ENCODE measurements around the gene GRAMD4. TPM values are rescaled to one million over a fixed set of nuclear protein-coding genes. Genes with fewer than 3 reads are reported as not detected.
A peak's percentile ranks its signal among the peaks of the same experiment; 100 is the strongest.

The GRAMD4 gene
- total RNA-seq, 1 donor from 2014 or later: 85.7 TPM

DNA sequence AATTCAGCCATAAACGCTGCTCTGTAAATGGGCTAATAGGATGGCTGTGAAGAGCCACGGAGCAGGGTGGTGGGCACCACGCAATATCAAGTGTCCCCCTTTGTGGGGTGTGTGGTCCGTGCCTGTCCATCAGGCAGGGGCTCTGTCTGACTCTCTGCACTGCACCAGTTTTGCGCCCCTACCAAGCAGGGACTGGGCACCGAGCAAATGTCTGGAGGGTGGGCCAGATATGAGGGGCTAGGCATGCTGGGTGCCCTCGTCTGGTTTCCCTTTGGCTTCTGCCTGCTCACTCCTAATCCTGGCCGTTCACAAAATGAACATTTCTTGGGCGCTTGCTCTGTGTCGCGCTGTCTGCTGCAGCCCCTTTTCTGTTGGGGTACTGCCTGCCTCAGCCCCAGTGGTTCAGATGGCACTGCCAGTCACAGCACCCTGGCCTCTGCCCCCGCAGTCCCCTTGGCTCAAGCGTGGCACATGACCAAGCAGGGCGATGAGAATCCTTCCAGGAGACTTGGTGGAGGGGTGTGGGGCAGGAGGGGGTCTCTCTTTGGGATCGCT lies 45.7 kb upstream of the GRAMD4 start:
- H3K4me3 Mint-ChIP-seq (ENCODE audit: unreplicated experiment): peak overlapping the region; percentile 34
- DNase-seq: no peak
- peaks cover 18% of the 10 kb centered on the region for H3K9me3 Mint-ChIP-seq (ENCODE audit: unreplicated experiment)
- peaks cover 15% of the 10 kb centered on the region for H3K27me3 Mint-ChIP-seq (ENCODE audit: unreplicated experiment)
- peaks cover 10% of the 10 kb centered on the region for H3K36me3 Mint-ChIP-seq (ENCODE audit: unreplicated experiment)
- no peak overlapping the region for H3K27ac Mint-ChIP-seq (ENCODE audit: unreplicated experiment)
- H3K4me1 Mint-ChIP-seq (ENCODE audit: low read depth, unreplicated experiment): peaks cover 19% of the 10 kb centered on the region
- TF ChIP-seq, protein P1, sequence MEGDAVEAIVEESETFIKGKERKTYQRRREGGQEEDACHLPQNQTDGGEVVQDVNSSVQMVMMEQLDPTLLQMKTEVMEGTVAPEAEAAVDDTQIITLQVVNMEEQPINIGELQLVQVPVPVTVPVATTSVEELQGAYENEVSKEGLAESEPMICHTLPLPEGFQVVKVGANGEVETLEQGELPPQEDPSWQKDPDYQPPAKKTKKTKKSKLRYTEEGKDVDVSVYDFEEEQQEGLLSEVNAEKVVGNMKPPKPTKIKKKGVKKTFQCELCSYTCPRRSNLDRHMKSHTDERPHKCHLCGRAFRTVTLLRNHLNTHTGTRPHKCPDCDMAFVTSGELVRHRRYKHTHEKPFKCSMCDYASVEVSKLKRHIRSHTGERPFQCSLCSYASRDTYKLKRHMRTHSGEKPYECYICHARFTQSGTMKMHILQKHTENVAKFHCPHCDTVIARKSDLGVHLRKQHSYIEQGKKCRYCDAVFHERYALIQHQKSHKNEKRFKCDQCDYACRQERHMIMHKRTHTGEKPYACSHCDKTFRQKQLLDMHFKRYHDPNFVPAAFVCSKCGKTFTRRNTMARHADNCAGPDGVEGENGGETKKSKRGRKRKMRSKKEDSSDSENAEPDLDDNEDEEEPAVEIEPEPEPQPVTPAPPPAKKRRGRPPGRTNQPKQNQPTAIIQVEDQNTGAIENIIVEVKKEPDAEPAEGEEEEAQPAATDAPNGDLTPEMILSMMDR (IDR thresholded peaks at IDR 0.05; ENCODE audit: partially characterized antibody, unreplicated experiment): no peak

DNA sequence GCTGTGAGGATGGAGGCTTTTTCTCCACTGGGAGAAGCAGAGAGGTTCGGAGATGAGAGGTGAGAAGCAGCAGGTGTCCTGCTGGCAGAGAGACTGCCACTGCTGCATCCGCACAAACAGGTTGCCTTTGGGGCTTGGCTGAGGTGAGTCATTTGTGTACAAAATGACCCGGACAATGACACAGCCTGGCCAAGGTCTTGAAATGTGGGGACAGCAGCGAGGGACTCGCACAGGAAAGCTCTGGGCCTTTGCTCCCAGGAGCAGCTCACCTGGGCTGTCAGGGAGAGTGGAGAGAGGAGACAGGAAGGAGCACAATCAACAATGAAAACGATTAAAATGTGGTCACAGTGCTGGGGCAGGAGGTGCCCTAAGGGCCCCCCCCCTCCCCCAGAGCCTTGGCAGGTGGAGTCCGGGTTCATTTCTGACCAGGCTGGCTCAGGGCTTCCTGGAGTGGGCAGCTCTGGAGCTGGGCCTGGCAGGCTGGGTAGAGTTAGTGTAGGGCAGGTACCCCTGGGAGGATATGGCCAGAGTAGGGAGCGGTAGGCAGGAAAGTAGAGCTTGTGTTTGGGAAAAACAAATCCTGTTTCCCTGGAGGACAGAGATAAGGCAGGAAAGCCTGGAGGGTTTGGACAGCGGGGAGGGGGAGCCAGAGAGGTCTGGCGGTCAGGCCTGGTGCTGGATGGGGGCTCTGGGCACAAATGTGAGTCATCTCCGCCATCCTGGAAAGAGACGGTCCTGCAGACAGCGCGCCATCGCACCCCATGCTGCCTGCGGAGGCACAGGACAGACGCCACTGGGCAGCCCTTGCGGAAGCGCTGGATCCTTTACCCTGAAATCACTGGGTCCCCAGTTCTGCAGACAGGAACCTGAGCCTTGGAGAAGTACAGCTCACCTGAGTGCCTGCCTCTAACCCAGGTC lies 44.9 kb upstream of the GRAMD4 start:
- TF ChIP-seq, protein P1 (IDR thresholded peaks at IDR 0.05; ENCODE audit: partially characterized antibody, unreplicated experiment): no peak
- Mint-ChIP-seq H3K4me3 (ENCODE audit: unreplicated experiment) (peak overlapping the region; percentile 78), H3K27me3 (ENCODE audit: unreplicated experiment) (peaks cover 20% of the 10 kb centered on the region), H3K9me3 (ENCODE audit: unreplicated experiment) (peaks cover 20% of the 10 kb centered on the region), H3K4me1 (ENCODE audit: low read depth, unreplicated experiment) (peaks cover 26% of the 10 kb centered on the region), H3K27ac (ENCODE audit: unreplicated experiment) (peak overlapping the region; percentile 34), H3K36me3 (ENCODE audit: unreplicated experiment) (peaks cover 10% of the 10 kb centered on the region)
- DNase-seq: no peak

DNA sequence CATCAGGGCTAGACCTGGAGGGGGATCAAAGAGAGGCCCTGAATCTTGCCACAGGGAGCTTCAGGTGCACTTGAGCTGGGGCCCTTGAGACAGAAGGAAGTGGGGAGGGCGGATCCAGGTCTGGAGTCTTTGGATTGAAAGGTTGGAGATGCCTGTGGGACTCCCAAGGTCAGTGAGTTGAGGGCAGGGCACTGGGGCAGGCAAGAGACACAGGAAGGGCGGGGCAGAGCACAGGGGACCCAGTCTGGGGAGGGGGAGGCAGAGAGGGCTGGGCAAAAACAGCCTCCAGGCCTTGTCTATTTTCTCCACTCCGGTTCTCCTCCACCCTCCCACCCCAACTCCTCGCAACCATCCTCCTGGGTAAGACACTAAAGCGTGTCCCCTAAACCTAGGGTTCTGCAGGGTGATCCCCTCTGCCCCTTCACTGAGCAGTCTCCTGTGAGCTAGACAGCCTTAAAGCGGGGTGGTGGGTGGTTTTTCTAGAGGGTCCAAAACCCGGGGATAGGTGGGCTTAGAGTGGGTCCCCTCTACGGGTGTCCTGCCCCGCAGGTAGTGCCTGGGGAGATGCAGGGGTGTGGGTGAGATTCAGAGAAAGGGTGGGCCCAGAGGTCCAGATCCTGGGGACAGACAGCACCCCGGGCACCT lies 44.2 kb upstream of the GRAMD4 start:
- peak overlapping the region; percentile 78 for H3K4me3 Mint-ChIP-seq (ENCODE audit: unreplicated experiment)

DNA sequence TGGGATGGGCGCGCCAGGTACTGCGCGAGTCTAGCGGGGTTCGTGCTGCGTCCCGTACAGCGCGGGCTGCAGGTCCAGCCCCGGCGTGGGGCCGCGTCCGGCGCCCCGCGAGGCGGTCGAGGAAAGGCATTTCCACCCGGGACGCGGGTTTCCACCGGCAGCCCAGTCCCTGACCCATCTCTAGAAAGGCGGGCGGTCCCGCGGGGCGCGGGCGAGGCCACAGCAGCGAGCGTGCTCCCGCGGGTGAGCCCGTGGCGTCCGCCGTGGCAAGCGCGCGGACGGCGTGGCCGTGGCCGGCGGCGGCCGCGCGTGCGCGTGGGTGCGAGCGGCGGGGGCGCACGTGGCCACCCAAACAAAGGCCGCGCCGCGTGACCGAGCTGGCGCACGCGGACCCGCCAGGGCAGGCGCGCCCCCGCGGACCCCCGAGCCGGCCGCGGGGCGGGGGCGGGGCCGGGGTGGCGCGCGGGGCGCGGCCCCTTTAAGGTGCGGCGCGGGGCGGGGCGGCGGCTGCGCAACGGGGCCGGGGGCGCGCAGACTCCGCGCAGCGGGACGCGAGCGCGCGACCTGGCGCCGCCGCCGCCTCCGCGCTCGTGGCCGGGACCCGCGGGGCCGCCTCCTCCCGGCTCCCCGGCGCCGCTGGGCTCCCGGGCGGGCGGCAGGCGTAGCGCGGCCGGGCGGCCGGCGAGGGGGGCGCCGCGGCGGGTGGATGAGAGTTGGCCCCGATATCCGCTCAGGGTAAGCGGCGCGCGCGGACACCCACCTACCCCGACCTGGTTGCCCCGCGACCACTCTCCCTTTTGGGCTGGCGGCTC lies 43.4 kb upstream of the GRAMD4 start:
- DNase-seq: peak; percentile 59
- peak overlapping the region; percentile 78 for H3K4me3 Mint-ChIP-seq (ENCODE audit: unreplicated experiment)
- peaks cover 20% of the 10 kb centered on the region for H3K9me3 Mint-ChIP-seq (ENCODE audit: unreplicated experiment)
- H3K4me1 Mint-ChIP-seq (ENCODE audit: low read depth, unreplicated experiment): peaks cover 33% of the 10 kb centered on the region
- H3K36me3 Mint-ChIP-seq (ENCODE audit: unreplicated experiment): peaks cover 5% of the 10 kb centered on the region
- TF ChIP-seq, protein P1 (IDR thresholded peaks at IDR 0.05; ENCODE audit: partially characterized antibody, unreplicated experiment): no peak
- no peak overlapping the region for H3K27ac Mint-ChIP-seq (ENCODE audit: unreplicated experiment)
- H3K27me3 Mint-ChIP-seq (ENCODE audit: unreplicated experiment): peaks cover 17% of the 10 kb centered on the region

More for the DNA sequence above, 44.2 kb upstream of the GRAMD4 start:
- peaks cover 10% of the 10 kb centered on the region for H3K36me3 Mint-ChIP-seq (ENCODE audit: unreplicated experiment)
- peaks cover 21% of the 10 kb centered on the region for H3K27me3 Mint-ChIP-seq (ENCODE audit: unreplicated experiment)
- H3K4me1 Mint-ChIP-seq (ENCODE audit: low read depth, unreplicated experiment): peaks cover 29% of the 10 kb centered on the region
- DNase-seq: no peak
- H3K9me3 Mint-ChIP-seq (ENCODE audit: unreplicated experiment): peaks cover 22% of the 10 kb centered on the region
- TF ChIP-seq, protein P1 (IDR thresholded peaks at IDR 0.05; ENCODE audit: partially characterized antibody, unreplicated experiment): no peak
- peak overlapping the region; percentile 70 for H3K27ac Mint-ChIP-seq (ENCODE audit: unreplicated experiment)

Data from glutamatergic neuron (in vitro differentiated cells).